Stimulated activated CD8-positive, alpha-beta memory T cell treated with anti-CD3 and anti-CD28 coated beads, Interleukin-12 subunit alpha, Interleukin-12 subunit beta, amount 100 ng/mL, for 1 hour (primary cell): Measurements from ENCODE around the gene MTMR3.
"Not testable (repeated sequence)": the region's sequence is repeated elsewhere in the genome, so short reads cannot be mapped to it uniquely, and the experiment has no call there.

Experiments
- DNase-seq: peaks from one replicate; pipeline ENCODE4 v3.0.0-alpha.2; 2020; ENCODE audit warnings: low read depth

MTMR3 gene

GRCh38 chr22:29883045-29883774, at the start of gene MTMR3:
MTMR3 (plus strand) TSS chr22:29883174; CDS start chr22:29971060, 87,886 bp downstream.
- peak; percentile 85 for DNase-seq

GRCh38 chr22:29833392-29833965, 49.5 kb upstream of the MTMR3 start:
- DNase-seq = no peak

- no peak for DNase-seq
Observed at GRCh38 chr22:29834046-29834445, 48.9 kb upstream of the MTMR3 start.

- not testable (repeated sequence) for DNase-seq
Observed at GRCh38 chr22:29836791-29837370, 46.1 kb upstream of the MTMR3 start.

- DNase-seq = peak; percentile 99
Observed at GRCh38 chr22:29837741-29838598, 45.0 kb upstream of the MTMR3 start, which contains the start of gene ASCC2. ASCC2 (minus strand) TSS chr22:29838274; CDS start chr22:29832325, 5,949 bp downstream.

GRCh38 chr22:29838599-29838956, 44.4 kb upstream of the MTMR3 start:
- DNase-seq = no peak

GRCh38 chr22:29839039-29839438, 43.9 kb upstream of the MTMR3 start:
- DNase-seq = no peak

- no peak for DNase-seq
Observed at GRCh38 chr22:29840498-29840897, 42.5 kb upstream of the MTMR3 start.

GRCh38 chr22:29842172-29842571, 40.8 kb upstream of the MTMR3 start:
- no peak for DNase-seq

GRCh38 chr22:29842740-29843139, 40.2 kb upstream of the MTMR3 start:
- DNase-seq = no peak

- DNase-seq = no peak
Observed at GRCh38 chr22:29846290-29846689, 36.7 kb upstream of the MTMR3 start.

- DNase-seq = no peak
Observed at GRCh38 chr22:29848111-29848510, 34.9 kb upstream of the MTMR3 start.

GRCh38 chr22:29854432-29854831, 28.5 kb upstream of the MTMR3 start:
- no peak for DNase-seq

GRCh38 chr22:29855611-29856181, 27.3 kb upstream of the MTMR3 start:
- DNase-seq = no peak

- no peak for DNase-seq
Observed at GRCh38 chr22:29856496-29856895, 26.5 kb upstream of the MTMR3 start.

- DNase-seq = not testable (repeated sequence)
Observed at GRCh38 chr22:29859030-29859429, 23.9 kb upstream of the MTMR3 start.

- DNase-seq = no peak
Observed at GRCh38 chr22:29860006-29860766, 22.8 kb upstream of the MTMR3 start.

- DNase-seq = no peak
Observed at GRCh38 chr22:29861672-29862297, 21.2 kb upstream of the MTMR3 start.

- DNase-seq = not testable (repeated sequence)
Observed at GRCh38 chr22:29865572-29865971, 17.4 kb upstream of the MTMR3 start.

- DNase-seq = no peak
Observed at GRCh38 chr22:29867260-29867659, 15.7 kb upstream of the MTMR3 start.

GRCh38 chr22:29867851-29868250, 15.1 kb upstream of the MTMR3 start:
- DNase-seq = no peak
